T-cell (primary cell): ENCODE data around the gene B3GNT7. TPM values are rescaled to one million over a fixed set of nuclear protein-coding genes. Genes with fewer than 3 reads are reported as not detected.
A peak's percentile ranks its signal among the peaks of the same experiment; 100 is the strongest.

ENCODE experiments used
- ATAC-seq, 4 experiments: fragments of 200-7000 bp in 3 of 4; fragments of 150-1000 bp in 1 of 4; cut with Tn5 transposase; replicated peaks in 1 of 4; 1 replicate in 3 of 4; 2 replicates in 1 of 4; pipeline ENCODE4 v1.10.0; 2021; ENCODE audit warnings: moderate library complexity in 3 of 4, mild to moderate bottlenecking in 2 of 4, moderate number of reproducible peaks in 1 of 4
- CTCF ChIA-PET, 2 donors: fragments of 300-600 bp; sonication (Branson Sonifier 250); formaldehyde crosslinking; loops; one replicate each; lab custom pipeline; 2022; ENCODE audit warnings: antibody characterized with exemption in 2 of 2; lab: Charles Lee
- POLR2A ChIA-PET, 2 donors: fragments of 300-600 bp; sonication (Branson Sonifier 250); formaldehyde crosslinking; loops; one replicate each; lab custom pipeline; 2022; ENCODE audit warnings: antibody characterized with exemption in 2 of 2; lab: Charles Lee
- DNase-seq, 35 experiments: peaks; one replicate each; pipeline versions ENCODE4 v3.0.0 to v3.0.0-alpha.2; 2013 to 2023
- H3K27ac ChIP-seq: one replicate; pipeline ENCODE4 v1.5.1; 2013; ENCODE audit warnings: low read length
- H3K27me3 ChIP-seq, 2 experiments: replicated peaks in 1 of 2; 1 replicate in 1 of 2; 2 replicates in 1 of 2; pipeline versions ENCODE4 v1.6.1 to v1.7.0; 2013; ENCODE audit warnings: low read length in 1 of 2, mixed read lengths in 1 of 2; ENCODE audit not compliant: control insufficient read depth in 2 of 2, insufficient read depth in 2 of 2; ENCODE audit errors: extremely low read depth in 1 of 2
- H3K36me3 ChIP-seq, 2 donors: 1 replicate in 1 of 2; 2 replicates in 1 of 2; pipeline versions ENCODE4 v1.6.1 to v1.7.0; 2013; ENCODE audit warnings: low read length in 1 of 2; ENCODE audit not compliant: control insufficient read depth in 2 of 2, insufficient read depth in 1 of 2; ENCODE audit errors: extremely low read depth in 1 of 2
- H3K4me1 ChIP-seq, 2 experiments: 1 replicate in 1 of 2; 2 replicates in 1 of 2; pipeline versions ENCODE4 v1.6.1 to v1.7.0; 2013; ENCODE audit warnings: low read length in 2 of 2, mixed read lengths in 1 of 2; ENCODE audit not compliant: insufficient read depth in 2 of 2, control insufficient read depth in 1 of 2; ENCODE audit errors: extremely low read depth in 1 of 2
- H3K4me3 ChIP-seq, 2 donors: 1 replicate in 1 of 2; 2 replicates in 1 of 2; pipeline versions ENCODE4 v1.5.1 to v1.7.0; 2013; ENCODE audit warnings: mild to moderate bottlenecking in 2 of 2, low read length in 1 of 2, moderate library complexity in 1 of 2; ENCODE audit not compliant: control insufficient read depth in 1 of 2; ENCODE audit errors: extremely low read depth in 1 of 2
- H3K9me3 ChIP-seq: 2 replicates; pipeline ENCODE4 v1.7.0; 2013
- H3K27ac Mint-ChIP-seq, 2 donors: one replicate each; pipeline ENCODE4 v1.8.0; 2020 to 2021; ENCODE audit warnings: mild to moderate bottlenecking in 2 of 2, mixed read lengths in 2 of 2
- H3K27me3 Mint-ChIP-seq, 2 donors: one replicate each; pipeline ENCODE4 v1.8.0; 2021 to 2022; ENCODE audit warnings: mixed read lengths in 2 of 2
- H3K36me3 Mint-ChIP-seq: one replicate; pipeline ENCODE4 v1.8.0; 2021; ENCODE audit warnings: mixed read lengths
- H3K4me1 Mint-ChIP-seq, 3 donors: one replicate each; pipeline ENCODE4 v1.8.0; 2020 to 2022; ENCODE audit warnings: mixed read lengths in 3 of 3, mild to moderate bottlenecking in 1 of 3
- H3K4me3 Mint-ChIP-seq, 3 donors: one replicate each; pipeline ENCODE4 v1.8.0; 2020 to 2022; ENCODE audit warnings: mild to moderate bottlenecking in 3 of 3, mixed read lengths in 3 of 3, moderate library complexity in 3 of 3
- H3K9me3 Mint-ChIP-seq, 3 donors: one replicate each; pipeline ENCODE4 v1.8.0; 2020 to 2022; ENCODE audit warnings: mixed read lengths in 3 of 3
- WGBS: methylation state at CpG from one replicate; pipeline ENCODE4 v1.1.5; 2013; ENCODE audit warnings: missing lambda C conversion rate; ENCODE audit not compliant: insufficient coverage; 5-methylcytosine and 5-hydroxymethylcytosine counted together
- total RNA-seq, 35 experiments: library from RNA in 6 of 35; stranded (reverse) in 6 of 35; fragments of 120-200 nt in 1 of 35; gene quantifications; one replicate each; pipeline versions ENCODE4 v1.2.1 to v1.2.4 and lab custom pipeline; 2013 to 2026

The B3GNT7 gene
- total RNA-seq, 5 donors from 2014 or later (not counting 1 experiment from before 2014, with no cell fraction given), result 0.30 to 2.0 (median 0.68) TPM

GRCh38 chr2:231351648-231352047, 43.9 kb upstream of the B3GNT7 start:
- no peaks in the 10 kb centered on the region for H3K36me3 Mint-ChIP-seq
- ChIA-PET CTCF (no interaction called here), POLR2A (no interaction called here)
- ATAC-seq (no peak), DNase-seq (no peak)
- H3K27me3 Mint-ChIP-seq, result peaks cover 8 to 13% of the 10 kb centered on the region in 2 donors
- H3K4me3 ChIP-seq, result no peak overlapping the region
- H3K27me3 ChIP-seq, result peaks cover 0 to 2% of the 10 kb centered on the region in 2 experiments
- no peaks in the 10 kb centered on the region for H3K9me3 Mint-ChIP-seq
- H3K27ac Mint-ChIP-seq, result no peak overlapping the region
- 80% methylated on average over 1 of the region's 5 CpGs for WGBS
- H3K27ac ChIP-seq, result no peak overlapping the region
- H3K4me3 Mint-ChIP-seq, result no peak overlapping the region
- no peaks in the 10 kb centered on the region for H3K4me1 ChIP-seq
- no peaks in the 10 kb centered on the region for H3K9me3 ChIP-seq
- no peaks in the 10 kb centered on the region for H3K4me1 Mint-ChIP-seq
- no peaks in the 10 kb centered on the region for H3K36me3 ChIP-seq

GRCh38 chr2:231353469-231353868, 42.0 kb upstream of the B3GNT7 start:
- Histone ChIP-seq H3K27me3 (peaks cover 0 to 2% of the 10 kb centered on the region in 2 experiments), H3K9me3 (no peaks in the 10 kb centered on the region), H3K36me3 (no peaks in the 10 kb centered on the region), H3K4me1 (no peaks in the 10 kb centered on the region), H3K4me3 (no peak overlapping the region), H3K27ac (no peak overlapping the region)
- ATAC-seq (no peak), DNase-seq (peak in 1 of 35 experiments; percentile 11)
- ChIA-PET POLR2A (interaction anchor here in 1 of 2 donors (0.7 kb wide), 1 partner anchor 173 kb away, joined by 5 read pairs; no protein-coding TSS in a partner anchor), CTCF (no interaction called here)
- Mint-ChIP-seq H3K9me3 (no peaks in the 10 kb centered on the region), H3K36me3 (no peaks in the 10 kb centered on the region), H3K27ac (no peak overlapping the region), H3K27me3 (peaks cover 7 to 8% of the 10 kb centered on the region in 2 donors), H3K4me3 (no peak overlapping the region), H3K4me1 (no peaks in the 10 kb centered on the region)
- 83% methylated on average over 1 of the region's 6 CpGs for WGBS

- peak in 1 of 35 experiments; percentile 16 for DNase-seq
- Mint-ChIP-seq H3K36me3 (no peaks in the 10 kb centered on the region), H3K27me3 (peaks cover 5 to 7% of the 10 kb centered on the region in 2 donors), H3K9me3 (no peaks in the 10 kb centered on the region), H3K4me1 (no peaks in the 10 kb centered on the region), H3K27ac (no peak overlapping the region), H3K4me3 (no peak overlapping the region)
- ATAC-seq, result no peak
- H3K36me3 ChIP-seq, result no peaks in the 10 kb centered on the region
- no peaks in the 10 kb centered on the region for H3K9me3 ChIP-seq
- WGBS, result 88% methylated on average over 21 of the region's 28 CpGs
- H3K27ac ChIP-seq, result no peak overlapping the region
- POLR2A ChIA-PET, result no interaction called here
- no peaks in the 10 kb centered on the region for H3K4me1 ChIP-seq
- peaks cover 0 to 6% of the 10 kb centered on the region in 2 experiments for H3K27me3 ChIP-seq
- CTCF ChIA-PET, result no interaction called here
- H3K4me3 ChIP-seq, result no peak overlapping the region
Measured at GRCh38 chr2:231355508-231356465, 39.7 kb upstream of the B3GNT7 start.

GRCh38 chr2:231356466-231356844, 39.1 kb upstream of the B3GNT7 start:
- Histone ChIP-seq H3K4me1 (peaks cover 0 to under 1% of the 10 kb centered on the region in 2 experiments), H3K27me3 (peaks cover 0 to 6% of the 10 kb centered on the region in 2 experiments), H3K9me3 (no peaks in the 10 kb centered on the region), H3K36me3 (no peaks in the 10 kb centered on the region), H3K4me3 (no peak overlapping the region), H3K27ac (no peak overlapping the region)
- ChIA-PET CTCF (no interaction called here), POLR2A (no interaction called here)
- WGBS, result 79% methylated on average over 4 of the region's 5 CpGs
- DNase-seq (peak in 1 of 35 experiments; percentile 20), ATAC-seq (no peak)
- Mint-ChIP-seq H3K4me1 (peaks cover 0 to 2% (median 0%) of the 10 kb centered on the region in 3 donors), H3K27ac (no peak overlapping the region), H3K36me3 (no peaks in the 10 kb centered on the region), H3K4me3 (no peak overlapping the region), H3K27me3 (peaks cover 7% of the 10 kb centered on the region in 2 donors), H3K9me3 (no peaks in the 10 kb centered on the region)

- H3K27ac Mint-ChIP-seq, result no peak overlapping the region
- H3K4me1 ChIP-seq, result peaks cover 0 to 7% of the 10 kb centered on the region in 2 experiments
- ATAC-seq (no peak), DNase-seq (peak in 1 of 35 experiments; percentile 13)
- 83% methylated on average over 7 of the region's 7 CpGs for WGBS
- no peaks in the 10 kb centered on the region for H3K9me3 Mint-ChIP-seq
- H3K27ac ChIP-seq, result no peak overlapping the region
- no peaks in the 10 kb centered on the region for H3K36me3 ChIP-seq
- no peak overlapping the region for H3K4me3 ChIP-seq
- peaks cover 0 to 6% of the 10 kb centered on the region in 2 experiments for H3K27me3 ChIP-seq
- no peaks in the 10 kb centered on the region for H3K36me3 Mint-ChIP-seq
- no peaks in the 10 kb centered on the region for H3K9me3 ChIP-seq
- CTCF ChIA-PET, result interaction anchor here in 1 of 2 donors (0.6 kb wide), 1 partner anchor 251 kb away, joined by 3 read pairs; no protein-coding TSS in a partner anchor
- POLR2A ChIA-PET, result no interaction called here
- peaks cover 5 to 7% of the 10 kb centered on the region in 2 donors for H3K27me3 Mint-ChIP-seq
- no peak overlapping the region for H3K4me3 Mint-ChIP-seq
- peaks cover 4 to 7% (median 4%) of the 10 kb centered on the region in 3 donors for H3K4me1 Mint-ChIP-seq
Measured at GRCh38 chr2:231357048-231357447, 38.5 kb upstream of the B3GNT7 start.

GRCh38 chr2:231357931-231358330, 37.6 kb upstream of the B3GNT7 start:
- H3K27ac Mint-ChIP-seq, result no peak overlapping the region

More at GRCh38 chr2:231357931-231358330, 37.6 kb upstream of the B3GNT7 start:
- Mint-ChIP-seq H3K4me1 (peaks cover 11 to 15% (median 13%) of the 10 kb centered on the region in 3 donors), H3K36me3 (no peaks in the 10 kb centered on the region), H3K4me3 (no peak overlapping the region), H3K27me3 (peaks cover 5 to 7% of the 10 kb centered on the region in 2 donors), H3K9me3 (no peaks in the 10 kb centered on the region)
- WGBS, result 75% methylated on average over 2 of the region's 4 CpGs
- no peaks in the 10 kb centered on the region for H3K36me3 ChIP-seq
- H3K9me3 ChIP-seq, result no peaks in the 10 kb centered on the region
- ChIA-PET CTCF (no interaction called here), POLR2A (interaction anchor here in 1 of 2 donors (0.6 kb wide), 1 partner anchor 9 kb away, joined by 11 read pairs; no protein-coding TSS in a partner anchor)
- no peak for DNase-seq
- H3K27me3 ChIP-seq, result peaks cover 0 to 6% of the 10 kb centered on the region in 2 experiments
- ATAC-seq, result no peak
- peaks cover 0 to 15% of the 10 kb centered on the region in 2 experiments for H3K4me1 ChIP-seq
- H3K27ac ChIP-seq, result no peak overlapping the region
- H3K4me3 ChIP-seq, result no peak overlapping the region
